GM19351 (cell line): Measurements from ENCODE around the gene PIPOX.

Experiments used
- ATAC-seq: cut with Tn5 transposase; IDR thresholded peaks from one replicate; pipeline ENCODE4 v1.9.1; 2021; ENCODE audit warnings: mild to moderate bottlenecking, moderate library complexity; ENCODE audit not compliant: unreplicated experiment

The PIPOX gene

GRCh38 chr17:29046473-29046839 lies 3.5 kb downstream of the PIPOX start:
- no peak for ATAC-seq

- ATAC-seq = no peak
These were observed 5.8 kb downstream of the PIPOX start for GRCh38 chr17:29048440-29049368.

- no peak for ATAC-seq
These were observed 6.7 kb downstream of the PIPOX start for GRCh38 chr17:29049541-29050145.

GRCh38 chr17:29050176-29050575 lies 7.2 kb downstream of the PIPOX start:
- no peak for ATAC-seq

GRCh38 chr17:29051194-29051593 lies 8.3 kb downstream of the PIPOX start:
- ATAC-seq = no peak

GRCh38 chr17:29051731-29052130 lies 8.8 kb downstream of the PIPOX start:
- no peak for ATAC-seq

- ATAC-seq = no peak
These were observed 11.9 kb downstream of the PIPOX start for GRCh38 chr17:29054835-29055234.

GRCh38 chr17:29057361-29057760 lies 14.4 kb downstream of the PIPOX start:
- ATAC-seq = no peak

- no peak for ATAC-seq
These were observed 15.4 kb downstream of the PIPOX start for GRCh38 chr17:29058391-29058790.

- ATAC-seq = no peak
These were observed 16.3 kb downstream of the PIPOX start for GRCh38 chr17:29059281-29059680.

GRCh38 chr17:29060475-29060874 lies 17.5 kb downstream of the PIPOX start:
- no peak for ATAC-seq

- no peak for ATAC-seq
These were observed 18.1 kb downstream of the PIPOX start for GRCh38 chr17:29061036-29061435.

GRCh38 chr17:29062215-29062614 lies 19.3 kb downstream of the PIPOX start:
- no peak for ATAC-seq

GRCh38 chr17:29063992-29064391 lies 21.1 kb downstream of the PIPOX start:
- no peak for ATAC-seq

- ATAC-seq = no peak
These were observed 23.1 kb downstream of the PIPOX start for GRCh38 chr17:29066047-29066446.

- no peak for ATAC-seq
These were observed 23.7 kb downstream of the PIPOX start for GRCh38 chr17:29066606-29067005.

- no peak for ATAC-seq
These were observed 25.9 kb downstream of the PIPOX start for GRCh38 chr17:29068818-29069217.

GRCh38 chr17:29069526-29070041 lies 26.6 kb downstream of the PIPOX start:
- no peak for ATAC-seq

GRCh38 chr17:29070308-29070707 lies 27.4 kb downstream of the PIPOX start:
- ATAC-seq = no peak

- no peak for ATAC-seq
These were observed 27.8 kb downstream of the PIPOX start for GRCh38 chr17:29070781-29071180.

- ATAC-seq = no peak
These were observed 28.4 kb downstream of the PIPOX start for GRCh38 chr17:29071303-29071702.

GRCh38 chr17:29073045-29073444 lies 30.1 kb downstream of the PIPOX start:
- no peak for ATAC-seq
